ENCODE results near the gene RCOR2.
"Not testable (repeated sequence)": the region's sequence is repeated elsewhere in the genome, so short reads cannot be mapped to it uniquely, and the experiment has no call there.

Gene RCOR2

GRCh38 chr11:63869171-63869591 is 47.8 kb downstream of the RCOR2 start:
- TF ChIP-seq Cebpa-rat (IDR thresholded peaks at IDR 0.05), result no peak
- Histone ChIP-seq H3K4me2 (peak overlapping the region; percentile 80 to 99 (median 91)), H3K36me3 (peaks cover 3 to 33% (median 22%) of the 10 kb centered on the region in 11 experiments; a peak in 18 of 22 replicates), H3K4me3 (peak overlapping the region in 5 of 10 experiments; percentile 22 to 63 (median 56); a peak in 10 of 20 replicates), H3K27ac (peak overlapping the region in 10 of 11 experiments; percentile 10 to 83 (median 74); a peak in 19 of 22 replicates), H3K9me3 (replicated peaks in 1 of 11) (no peaks in the 10 kb centered on the region), H3K27me3 (no peaks in the 10 kb centered on the region), H3K4me1 (peaks cover 94 to 100% (median 98%) of the 10 kb centered on the region in 10 experiments), H4K20me1 (peaks cover 34 to 98% (median 83%) of the 10 kb centered on the region in 11 experiments), H3K9ac (peak overlapping the region; percentile 23 to 74 (median 61); a peak in 16 of 22 replicates)

GRCh38 chr11:63868399-63869064 is 48.4 kb downstream of the RCOR2 start:
- Histone ChIP-seq H3K9me3 (replicated peaks in 1 of 11) (no peaks in the 10 kb centered on the region), H4K20me1 (peaks cover 28 to 98% (median 77%) of the 10 kb centered on the region in 11 experiments), H3K27ac (peak overlapping the region in 9 of 11 experiments; percentile 57 to 83 (median 76); a peak in 18 of 22 replicates), H3K4me1 (peaks cover 88 to 99% (median 94%) of the 10 kb centered on the region in 10 experiments), H3K9ac (peak overlapping the region; percentile 16 to 74 (median 61); a peak in 20 of 22 replicates), H3K36me3 (peaks cover 3 to 33% (median 19%) of the 10 kb centered on the region in 11 experiments; a peak in 17 of 22 replicates), H3K4me2 (peak overlapping the region; percentile 80 to 99 (median 91)), H3K4me3 (peak overlapping the region in 7 of 10 experiments; percentile 40 to 63 (median 50); a peak in 12 of 20 replicates), H3K27me3 (no peaks in the 10 kb centered on the region)
- 0 out of 22 replicates have a peak, but pooled peaks of 1 of the 11 experiments have one; percentile 3 for TF ChIP-seq Cebpa-rat (IDR thresholded peaks at IDR 0.05)

GRCh38 chr11:63867511-63867910 is 49.5 kb downstream of the RCOR2 start:
- no peak for TF ChIP-seq Cebpa-rat (IDR thresholded peaks at IDR 0.05)
- peaks cover 4 to 33% (median 22%) of the 10 kb centered on the region in 11 experiments; a peak in 16 of 22 replicates for H3K36me3 ChIP-seq
- peak overlapping the region; percentile 80 to 99 (median 91); a peak in 21 of 22 replicates for H3K4me2 ChIP-seq
- peaks cover 84 to 99% (median 93%) of the 10 kb centered on the region in 10 experiments for H3K4me1 ChIP-seq
- H3K9ac ChIP-seq, result peak overlapping the region in 7 of 11 experiments; percentile 60 to 74 (median 61); a peak in 10 of 22 replicates
- H3K27ac ChIP-seq, result peak overlapping the region in 9 of 11 experiments; percentile 57 to 83 (median 76); a peak in 18 of 22 replicates
- H3K9me3 ChIP-seq (replicated peaks in 1 of 11), result no peaks in the 10 kb centered on the region
- no peaks in the 10 kb centered on the region for H3K27me3 ChIP-seq
- peaks cover 19 to 97% (median 74%) of the 10 kb centered on the region in 11 experiments; a peak in 21 of 22 replicates for H4K20me1 ChIP-seq
- H3K4me3 ChIP-seq, result no peak overlapping the region

- Histone ChIP-seq H3K27me3 (no peaks in the 10 kb centered on the region), H3K4me3 (peak overlapping the region in 2 of 10 experiments; percentile 18 to 48; a peak in 2 of 20 replicates), H3K36me3 (peaks cover 14 to 46% (median 35%) of the 10 kb centered on the region in 11 experiments; a peak in 21 of 22 replicates), H3K9ac (peak overlapping the region in 10 of 11 experiments; percentile 27 to 74 (median 53); a peak in 17 of 22 replicates), H3K9me3 (replicated peaks in 1 of 11) (no peaks in the 10 kb centered on the region), H3K4me1 (peaks cover 75 to 99% (median 92%) of the 10 kb centered on the region in 10 experiments), H4K20me1 (peaks cover 14 to 99% (median 67%) of the 10 kb centered on the region in 11 experiments; a peak in 21 of 22 replicates), H3K4me2 (peak overlapping the region; percentile 80 to 99 (median 91)), H3K27ac (peak overlapping the region in 9 of 11 experiments; percentile 57 to 83 (median 76); a peak in 18 of 22 replicates)
- TF ChIP-seq Cebpa-rat (IDR thresholded peaks at IDR 0.05), result peak in 4 of 11 experiments; percentile 40 to 73 (median 53); a peak in 5 of 22 replicates
Observed at GRCh38 chr11:63866211-63866610, 50.8 kb downstream of the RCOR2 start.

GRCh38 chr11:63863620-63864019 is 53.3 kb downstream of the RCOR2 start:
- H3K9ac ChIP-seq; H3K27me3 ChIP-seq; H3K4me3 ChIP-seq; H3K9me3 ChIP-seq (replicated peaks in 1 of 11): not testable (repeated sequence)
- Histone ChIP-seq H3K27ac (peak overlapping the region in 6 of 11 experiments; percentile 14 to 50 (median 32); a peak in 7 of 22 replicates), H3K36me3 (peaks cover 28 to 69% (median 53%) of the 10 kb centered on the region in 11 experiments), H4K20me1 (peaks cover 0 to 99% (median 54%) of the 10 kb centered on the region in 11 experiments; a peak in 17 of 22 replicates), H3K4me2 (peak overlapping the region in 7 of 11 experiments; percentile 17 to 66 (median 37); a peak in 7 of 22 replicates), H3K4me1 (peaks cover 49 to 93% (median 74%) of the 10 kb centered on the region in 10 experiments)

GRCh38 chr11:63862923-63863322 is 54.0 kb downstream of the RCOR2 start:
- Histone ChIP-seq H3K27ac (peak overlapping the region in 10 of 11 experiments; percentile 10 to 71 (median 57); a peak in 19 of 22 replicates), H4K20me1 (peaks cover 6 to 99% (median 54%) of the 10 kb centered on the region in 11 experiments; a peak in 18 of 22 replicates), H3K9ac (peak overlapping the region in 9 of 11 experiments; percentile 7 to 57 (median 44); a peak in 16 of 22 replicates), H3K36me3 (peaks cover 26 to 73% (median 53%) of the 10 kb centered on the region in 11 experiments), H3K9me3 (replicated peaks in 1 of 11) (no peaks in the 10 kb centered on the region), H3K4me1 (peaks cover 42 to 93% (median 74%) of the 10 kb centered on the region in 10 experiments), H3K27me3 (no peaks in the 10 kb centered on the region), H3K4me2 (peak overlapping the region; percentile 21 to 80 (median 65)), H3K4me3 (no peak overlapping the region)
- no peak for TF ChIP-seq Cebpa-rat (IDR thresholded peaks at IDR 0.05)

Measured in BLaER1 treated with 17β-estradiol and CSF1 and Interleukin-3, amounts not matched to agents 10 nM and 100 nM (cell line).